HEK293T (cell line): ENCODE results near the gene LEFTY2.

Experiments
- BHLHE40 ChIP-seq: fragments of 450-650 bp; IDR thresholded peaks from 2 replicates; pipeline ENCODE4 v1.6.1; 2016; ENCODE audit warnings: mild to moderate bottlenecking, moderate library complexity, borderline replicate concordance
- ELF4 ChIP-seq: fragments of 450-650 bp; IDR thresholded peaks from 2 replicates; pipeline ENCODE4 v1.6.1; 2017; ENCODE audit warnings: antibody characterized with exemption
- FOXA1 ChIP-seq: fragments of 450-650 bp; IDR thresholded peaks from 2 replicates; pipeline ENCODE4 v1.6.1; 2016; ENCODE audit warnings: mild to moderate bottlenecking
- FOXM1 ChIP-seq: fragments of 450-650 bp; IDR thresholded peaks from 2 replicates; pipeline ENCODE4 v1.6.1; 2017; ENCODE audit warnings: mild to moderate bottlenecking, borderline replicate concordance
- SP1 ChIP-seq: fragments of 450-650 bp; IDR thresholded peaks from 2 replicates; pipeline ENCODE4 v1.6.1; 2017

- TF ChIP-seq FOXM1 = no peak
- no peak for TF ChIP-seq SP1
- TF ChIP-seq ELF4 = no peak
- TF ChIP-seq BHLHE40 = no peak
- no peak for TF ChIP-seq FOXA1
Observed at GRCh38 chr1:225977937-225978748, 37.1 kb upstream of the LEFTY2 start.
